ENCODE measurements around the gene NRXN3. TPM values are rescaled to one million over a fixed set of nuclear protein-coding genes. Genes with fewer than 3 reads are reported as not detected.
"Not testable (repeated sequence)": the region's sequence is repeated elsewhere in the genome, so short reads cannot be mapped to it uniquely, and the experiment has no call there.

The NRXN3 gene
- polyA plus RNA-seq, 3 donors, result 0.22 to 0.46 (median 0.27) TPM

DNA sequence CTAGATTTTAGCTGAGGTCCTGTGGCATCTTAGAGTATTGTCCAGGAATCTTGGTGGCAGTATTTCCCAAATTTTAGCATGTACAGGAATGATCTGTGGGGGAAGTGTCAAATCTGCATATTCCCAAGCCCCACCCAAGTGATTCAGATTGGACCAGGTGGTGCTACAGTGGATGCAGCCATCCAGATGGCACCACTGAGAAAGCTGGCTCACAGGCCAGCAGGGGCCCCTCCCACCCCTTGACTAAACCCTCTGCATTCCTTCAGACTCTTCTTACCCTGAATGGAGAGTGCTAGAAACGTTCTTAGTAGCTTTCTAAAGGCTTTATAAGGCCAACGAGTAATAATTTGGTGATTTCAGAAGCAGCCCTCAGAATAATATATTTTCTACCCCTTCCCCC, 255.2 kb downstream of the NRXN3 start:
- 32 to 45% (median 38%) methylated on average over 2 of the region's 2 CpGs for WGBS, 3 donors
- H3K27ac ChIP-seq (ENCODE audit: low read depth, low read length), result no peak overlapping the region

- no peak overlapping the region for H3K27ac ChIP-seq (ENCODE audit: low read depth, low read length)
- 47 to 61% (median 50%) methylated on average over 4 of the region's 4 CpGs for WGBS, 3 donors
Observed at GRCh38 chr14:78425782-78426181, 255.6 kb downstream of the NRXN3 start.

GRCh38 chr14:78432046-78432445, 261.9 kb downstream of the NRXN3 start:
- 59 to 74% (median 61%) methylated on average over 1 of the region's 1 CpG for WGBS, 3 donors
- no peak overlapping the region for H3K27ac ChIP-seq (ENCODE audit: low read depth, low read length)

DNA sequence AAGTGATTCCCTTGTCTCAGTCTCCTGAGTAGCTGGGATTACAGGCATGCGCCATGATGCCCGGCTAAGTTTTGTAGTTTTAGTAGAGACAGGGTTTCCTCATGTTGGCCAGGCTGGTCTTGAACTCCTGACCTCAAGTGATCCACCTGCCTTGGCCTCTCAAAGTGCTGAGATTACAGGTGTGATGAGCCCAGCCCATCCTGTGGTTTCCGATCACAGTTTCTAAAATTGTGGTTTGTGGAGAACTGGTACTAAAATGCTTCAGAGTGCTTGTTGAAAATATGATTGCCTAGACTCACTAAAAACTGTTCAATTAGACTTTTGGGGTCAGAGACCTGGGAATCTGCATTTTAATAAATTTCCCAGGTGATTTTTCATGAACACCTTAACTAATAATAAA, 267.3 kb downstream of the NRXN3 start:
- WGBS, 3 donors, result 58 to 63% (median 58%) methylated on average over 3 of the region's 3 CpGs
- H3K27ac ChIP-seq (ENCODE audit: low read depth, low read length), result not testable (repeated sequence)

DNA sequence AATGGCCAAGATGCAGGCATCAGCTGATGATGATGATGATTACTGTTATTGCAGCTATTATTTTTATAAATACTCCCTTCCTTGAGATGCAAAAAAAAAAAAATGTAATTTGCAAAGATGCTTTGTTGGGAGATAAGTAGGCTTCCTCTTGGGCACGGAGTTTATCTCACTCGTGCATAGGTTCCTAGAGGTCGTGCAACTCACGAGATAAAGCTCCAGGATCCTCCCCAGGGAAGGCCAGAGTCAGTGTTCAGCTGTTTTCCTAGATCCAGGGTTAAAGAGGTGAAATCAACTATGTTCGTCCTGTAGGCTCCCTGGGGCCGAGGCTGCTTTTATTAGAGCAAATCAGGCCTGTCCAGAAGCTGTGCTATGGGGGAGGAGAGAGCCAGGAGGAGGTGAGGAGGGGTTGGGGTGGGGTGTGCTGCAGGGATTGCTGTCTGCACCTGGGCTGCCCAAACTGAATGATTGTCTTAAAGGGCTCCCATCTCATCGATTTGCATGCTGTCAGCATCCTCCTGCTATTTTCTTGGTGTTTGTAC, 270.3 kb downstream of the NRXN3 start:
- 36 to 44% (median 37%) methylated on average over 7 of the region's 7 CpGs for WGBS, 3 donors
- H3K27ac ChIP-seq (ENCODE audit: low read depth, low read length), result no peak overlapping the region

DNA sequence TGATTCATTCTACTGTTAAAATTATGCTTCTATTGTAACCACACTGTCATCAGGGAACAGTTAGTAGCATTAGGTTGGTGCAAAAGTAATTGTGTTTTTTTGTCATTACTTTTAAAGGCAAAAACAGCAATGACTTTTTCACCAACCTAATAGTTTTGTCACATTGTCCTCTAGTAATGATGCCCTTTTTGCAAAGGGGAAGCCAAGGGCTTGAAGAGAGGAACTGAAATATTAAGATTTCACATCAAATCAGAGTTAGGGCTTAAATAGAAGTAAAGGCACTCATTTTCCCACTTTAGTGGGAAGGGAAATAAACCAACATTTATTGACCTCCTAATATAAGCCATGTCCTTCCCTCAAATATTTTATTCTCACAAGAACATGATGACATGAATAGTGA, 273.7 kb downstream of the NRXN3 start:
- no peak overlapping the region for H3K27ac ChIP-seq (ENCODE audit: low read depth, low read length)

GRCh38 chr14:78445275-78445674, 275.1 kb downstream of the NRXN3 start:
- H3K27ac ChIP-seq (ENCODE audit: low read depth, low read length), result no peak overlapping the region
- WGBS, 3 donors, result 72 to 84% (median 79%) methylated on average over 3 of the region's 3 CpGs

DNA sequence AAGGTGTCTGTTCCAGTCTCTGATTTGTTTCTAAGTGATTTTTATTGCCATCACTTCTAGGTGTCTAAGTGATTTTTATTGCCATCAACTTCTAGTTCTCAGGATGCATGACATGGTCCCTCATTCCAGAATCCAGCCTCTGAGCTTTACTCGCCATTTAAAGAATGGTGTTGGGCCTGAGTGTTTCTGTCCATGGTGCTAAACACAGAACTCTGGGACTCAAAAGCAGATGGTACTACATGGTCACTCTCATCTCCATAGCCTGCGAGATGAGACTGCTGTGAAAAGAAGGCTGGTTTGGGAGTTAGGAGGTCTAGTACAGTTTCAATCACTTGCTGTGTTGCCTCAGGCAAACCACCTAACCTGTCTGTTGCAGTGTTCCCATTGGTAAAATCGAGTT, 276.6 kb downstream of the NRXN3 start:
- WGBS, 3 donors, result 26 to 40% (median 31%) methylated on average over 3 of the region's 3 CpGs

GRCh38 chr14:78448164-78449094, 278.3 kb downstream of the NRXN3 start:
- 39 to 47% (median 45%) methylated on average over 13 of the region's 13 CpGs for WGBS, 3 donors
- no peak overlapping the region for H3K27ac ChIP-seq (ENCODE audit: low read depth, low read length)

More for the DNA sequence above, 276.6 kb downstream of the NRXN3 start:
- H3K27ac ChIP-seq (ENCODE audit: low read depth, low read length), result no peak overlapping the region

GRCh38 chr14:78450669-78451318, 280.6 kb downstream of the NRXN3 start:
- H3K27ac ChIP-seq (ENCODE audit: low read depth, low read length), result no peak overlapping the region
- 69 to 75% (median 71%) methylated on average over 6 of the region's 6 CpGs for WGBS, 3 donors

- H3K27ac ChIP-seq (ENCODE audit: low read depth, low read length), result no peak overlapping the region
- WGBS, 3 donors, result 56 to 60% (median 57%) methylated on average over 2 of the region's 2 CpGs
Observed at GRCh38 chr14:78451319-78451695, 281.1 kb downstream of the NRXN3 start.

DNA sequence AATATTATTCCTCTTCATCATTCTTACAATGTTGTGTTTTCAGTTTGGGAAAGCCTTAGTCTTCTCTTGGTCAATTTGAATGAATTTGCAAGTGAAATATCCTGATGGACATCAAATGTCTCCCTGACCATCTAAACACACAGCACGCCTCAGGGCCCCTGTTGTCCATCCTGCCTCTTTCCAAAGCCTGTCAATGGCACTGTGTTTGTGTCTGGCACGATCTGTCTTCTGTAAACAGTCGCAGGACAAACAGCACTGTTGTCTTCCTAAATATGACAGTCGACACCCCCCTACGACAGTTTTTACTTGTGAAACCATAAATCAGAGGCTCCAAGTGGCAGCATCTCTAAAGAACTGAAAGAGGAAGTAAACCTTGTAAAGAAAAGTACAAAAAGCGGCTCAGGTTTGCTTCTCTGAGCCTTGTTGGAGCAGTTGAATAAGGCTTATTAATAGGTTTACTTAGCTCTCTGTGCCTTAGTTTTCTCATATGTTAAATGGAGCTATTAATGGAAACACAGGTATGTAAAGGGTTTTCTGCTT, 285.8 kb downstream of the NRXN3 start:
- no peak overlapping the region for H3K27ac ChIP-seq (ENCODE audit: low read depth, low read length)
- 51 to 64% (median 57%) methylated on average over 6 of the region's 6 CpGs for WGBS, 3 donors

DNA sequence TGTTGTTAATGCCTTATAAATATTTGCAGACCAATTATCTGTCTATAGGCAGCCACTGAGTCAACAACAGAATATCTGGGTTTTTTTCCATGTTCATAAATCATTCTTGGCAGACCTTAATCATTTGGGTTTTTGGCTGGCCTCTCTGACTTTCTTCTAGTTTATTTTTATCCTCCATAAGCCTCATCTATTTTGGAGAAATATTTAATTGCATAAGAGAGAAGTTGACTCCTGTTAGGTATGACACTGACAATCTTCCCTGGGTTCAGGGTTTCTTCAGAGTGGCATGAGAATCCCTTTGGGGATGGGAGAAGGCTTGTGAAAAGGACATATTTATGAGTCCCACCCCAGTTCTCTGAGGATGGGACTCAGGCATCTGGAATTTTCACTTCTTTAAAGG, 299.8 kb downstream of the NRXN3 start:
- no peak overlapping the region for H3K27ac ChIP-seq (ENCODE audit: low read depth, low read length)

DNA sequence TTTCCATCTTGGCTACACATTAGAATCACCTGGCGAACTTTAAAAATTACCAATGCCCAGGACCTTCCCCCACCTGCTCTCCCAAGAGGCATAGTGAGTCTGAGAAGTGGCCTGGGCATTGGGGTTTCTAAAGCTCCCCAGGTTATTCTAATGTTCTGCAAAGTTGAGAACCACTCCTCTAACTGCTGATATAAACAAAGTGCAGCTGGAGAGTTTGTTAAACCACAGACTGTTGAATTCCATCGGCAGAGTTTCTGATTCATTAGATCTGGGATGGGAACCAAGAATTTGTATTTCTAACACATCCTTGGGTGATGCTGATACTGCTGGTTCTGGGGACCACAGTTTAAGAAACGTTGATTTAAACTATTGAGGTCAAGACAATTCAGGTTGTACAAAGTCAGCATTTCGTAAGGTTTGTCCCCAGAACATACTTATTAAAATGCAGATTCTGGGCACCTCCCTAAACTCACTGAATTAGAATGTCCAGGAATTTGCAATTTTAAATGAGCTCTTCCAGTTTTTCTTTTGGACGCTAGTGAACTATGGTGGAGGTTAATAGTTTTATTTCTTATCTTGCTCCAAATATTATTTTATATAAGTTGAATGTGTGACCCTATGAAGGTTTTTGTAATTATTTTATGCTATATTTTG, 309.1 kb downstream of the NRXN3 start:
- WGBS, 3 donors, result 63 to 70% (median 66%) methylated on average over 5 of the region's 5 CpGs
- H3K27ac ChIP-seq (ENCODE audit: low read depth, low read length), result no peak overlapping the region

GRCh38 chr14:78484028-78484427, 313.9 kb downstream of the NRXN3 start:
- 63 to 88% (median 70%) methylated on average over 2 of the region's 2 CpGs for WGBS, 3 donors
- H3K27ac ChIP-seq (ENCODE audit: low read depth, low read length), result no peak overlapping the region

GRCh38 chr14:78486081-78486480, 315.9 kb downstream of the NRXN3 start:
- no peak overlapping the region for H3K27ac ChIP-seq (ENCODE audit: low read depth, low read length)

- H3K27ac ChIP-seq (ENCODE audit: low read depth, low read length), result no peak overlapping the region
- 59 to 90% (median 71%) methylated on average over 1 of the region's 1 CpG for WGBS, 3 donors
Observed at GRCh38 chr14:78486621-78487020, 316.4 kb downstream of the NRXN3 start.

DNA sequence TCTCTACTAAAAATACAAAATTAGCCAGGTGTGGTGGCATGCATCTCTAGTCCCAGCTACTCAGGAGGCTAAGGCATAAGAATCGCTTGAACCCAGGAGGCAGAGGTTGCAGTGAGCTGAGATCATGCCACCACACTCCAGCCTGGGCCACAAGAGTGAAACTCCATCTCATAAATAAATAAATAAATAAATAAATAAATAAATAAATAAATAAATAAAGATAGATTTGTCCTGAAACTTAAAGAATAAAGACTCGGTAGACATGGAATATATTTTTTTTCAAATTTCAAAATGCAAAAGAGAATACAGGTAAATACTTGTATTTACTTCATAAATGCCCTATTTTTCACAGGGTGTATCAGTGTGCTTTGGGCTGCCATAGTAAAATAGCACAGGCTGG, 317.4 kb downstream of the NRXN3 start:
- H3K27ac ChIP-seq (ENCODE audit: low read depth, low read length), result not testable (repeated sequence)
- WGBS, 3 donors, result 42 to 87% (median 48%) methylated on average over 2 of the region's 2 CpGs

GRCh38 chr14:78488938-78489337, 318.8 kb downstream of the NRXN3 start:
- no peak overlapping the region for H3K27ac ChIP-seq (ENCODE audit: low read depth, low read length)
- 77 to 81% (median 79%) methylated on average over 4 of the region's 4 CpGs for WGBS, 3 donors

Data from adipose tissue (tissue), 3 donors.